ENCODE measurements around the gene MXI1.

DNA sequence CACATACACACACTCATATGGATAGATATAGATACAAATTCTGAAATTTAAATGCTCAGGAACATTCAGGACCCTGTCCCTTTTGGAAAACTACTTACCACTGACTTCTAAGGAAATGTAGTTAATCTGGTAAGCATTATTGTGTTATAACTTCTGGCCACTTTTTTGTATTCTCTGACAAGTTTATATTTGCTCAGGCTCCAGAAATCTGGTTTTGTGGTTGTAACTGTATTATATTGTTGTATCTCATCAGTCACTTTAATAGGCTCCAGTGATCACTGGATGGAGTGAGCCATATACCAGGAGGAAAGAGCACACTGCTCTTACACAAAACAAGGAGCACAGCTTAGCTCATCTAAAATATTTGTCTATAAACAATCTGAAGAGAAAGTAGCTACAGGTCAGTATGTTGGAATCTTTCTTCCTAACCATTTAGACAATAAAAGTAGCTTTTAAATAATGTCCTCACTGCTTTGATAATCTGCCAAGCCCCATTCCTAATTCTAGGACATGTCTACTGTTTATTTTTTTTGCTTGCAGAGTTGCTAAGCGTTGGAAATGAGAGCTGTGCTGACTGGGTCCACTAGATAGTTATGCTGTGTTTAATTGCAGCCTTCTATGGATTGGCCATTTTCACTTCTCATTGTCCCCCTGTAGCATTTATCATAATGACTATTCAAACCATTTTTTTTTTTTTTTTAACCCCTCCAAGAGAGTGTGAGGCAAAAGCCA, 53.5 kb downstream of the MXI1 start:
- TF ChIP-seq CTCF (conservative IDR thresholded peaks at IDR 0.05; ENCODE audit: low read length) (no peak), EZH2phosphoT487 (IDR thresholded peaks at IDR 0.05; ENCODE audit: borderline replicate concordance) (no peak)

Measured in Loucy (cell line).